B cell (primary cell): ENCODE results near the gene TECPR2. TPM values are rescaled to one million over a fixed set of nuclear protein-coding genes. Genes with fewer than 3 reads are reported as not detected.

Experiments used
- ATAC-seq: fragments of 200-7000 bp; cut with Tn5 transposase; one replicate; pipeline ENCODE4 v1.10.0; 2021; ENCODE audit warnings: low read depth, mild to moderate bottlenecking, moderate number of reproducible peaks, moderate library complexity
- CTCF ChIA-PET: fragments of 350-600 bp; sonication (Branson Sonifier 250); formaldehyde crosslinking; loops from one replicate; lab custom pipeline; 2021; ENCODE audit warnings: antibody characterized with exemption, inconsistent platforms; lab: Charles Lee
- POLR2A ChIA-PET: fragments of 350-600 bp; sonication (Branson Sonifier 250); formaldehyde crosslinking; loops from one replicate; lab custom pipeline; 2021; ENCODE audit warnings: antibody characterized with exemption; lab: Charles Lee
- DNase-seq: peaks from one replicate; pipeline ENCODE4 v3.0.0; 2013
- H2AFZ ChIP-seq: 2 replicates; pipeline ENCODE4 v1.6.1; 2012; ENCODE audit warnings: mild to moderate bottlenecking, low read depth, low read length; ENCODE audit not compliant: insufficient read depth, poor library complexity, severe bottlenecking
- H3K27ac ChIP-seq, 2 donors: 1 replicate in 1 of 2; 2 replicates in 1 of 2; pipeline ENCODE4 v1.5.1; 2012 to 2013; ENCODE audit warnings: low read length in 2 of 2, mild to moderate bottlenecking in 2 of 2, moderate library complexity in 1 of 2
- H3K27me3 ChIP-seq, 4 experiments: fragments of 200-600 bp in 1 of 4; sonication (generic) in 1 of 4; replicated peaks in 1 of 4; 1 replicate in 2 of 4; 2 replicates in 2 of 4; pipeline versions ENCODE4 v1.6.1 to v1.7.0; 2013 to 2016; ENCODE audit warnings: low read length in 3 of 4, mild to moderate bottlenecking in 2 of 4, mixed read lengths in 1 of 4, moderate library complexity in 1 of 4; ENCODE audit not compliant: insufficient read depth in 4 of 4, control insufficient read depth in 3 of 4; ENCODE audit errors: control extremely low read depth in 1 of 4
- H3K36me3 ChIP-seq, 2 experiments: replicated peaks in 1 of 2; 1 replicate in 1 of 2; 2 replicates in 1 of 2; pipeline versions ENCODE4 v1.6.1 to v1.7.1; 2013; ENCODE audit warnings: low read length in 1 of 2; ENCODE audit not compliant: insufficient read depth in 2 of 2, control insufficient read depth in 1 of 2; ENCODE audit errors: control extremely low read depth in 1 of 2, extremely low read depth in 1 of 2
- H3K4me1 ChIP-seq, 2 donors: fragments of 200-600 bp in 1 of 2; sonication (generic) in 1 of 2; 1 replicate in 1 of 2; 2 replicates in 1 of 2; pipeline versions ENCODE4 v1.5.1 to v1.6.1; 2013 to 2017; ENCODE audit warnings: low read length in 2 of 2; ENCODE audit not compliant: control insufficient read depth in 2 of 2, insufficient read depth in 2 of 2
- H3K4me2 ChIP-seq: replicated peaks from 2 replicates; pipeline ENCODE3; 2012; ENCODE audit warnings: mild to moderate bottlenecking, low read depth, low read length; ENCODE audit not compliant: poor library complexity, severe bottlenecking
- H3K4me3 ChIP-seq, 5 experiments: fragments of 200-600 bp in 1 of 5; sonication (generic) in 1 of 5; 1 replicate in 3 of 5; 2 replicates in 2 of 5; pipeline versions ENCODE4 v1.5.1 to v1.7.0; 2011 to 2016; ENCODE audit warnings: low read length in 4 of 5, mild to moderate bottlenecking in 4 of 5, low read depth in 2 of 5, control low read depth in 1 of 5, moderate library complexity in 1 of 5; ENCODE audit not compliant: insufficient read depth in 1 of 5; ENCODE audit errors: control extremely low read depth in 1 of 5, extremely low read depth in 1 of 5
- H3K79me2 ChIP-seq: fragments of 200-600 bp; sonication (generic); one replicate; pipeline ENCODE4 v1.6.0; 2016; ENCODE audit warnings: low read length; ENCODE audit not compliant: control insufficient read depth, insufficient read depth
- H3K9ac ChIP-seq: fragments of 200-600 bp; sonication (generic); 2 replicates; pipeline ENCODE4 v1.6.1; 2017; ENCODE audit warnings: mild to moderate bottlenecking, low read length, moderate library complexity
- H3K9me3 ChIP-seq, 3 donors: one replicate each; pipeline versions ENCODE4 v1.6.1 to v1.7.1; 2013; ENCODE audit warnings: low read length in 2 of 3; ENCODE audit not compliant: control insufficient read depth in 2 of 3, insufficient read depth in 1 of 3; ENCODE audit errors: control extremely low read depth in 1 of 3
- H4K20me1 ChIP-seq: 2 replicates; pipeline ENCODE4 v1.6.0; 2012; ENCODE audit warnings: mild to moderate bottlenecking, low read length; ENCODE audit not compliant: insufficient read depth, control insufficient read depth, poor library complexity, severe bottlenecking
- H3K27ac Mint-ChIP-seq: one replicate; pipeline ENCODE4 v1.8.0; 2021; ENCODE audit warnings: mixed read lengths
- H3K27me3 Mint-ChIP-seq: one replicate; pipeline ENCODE4 v1.8.0; 2021; ENCODE audit warnings: mixed read lengths
- H3K4me1 Mint-ChIP-seq: one replicate; pipeline ENCODE4 v1.8.0; 2021; ENCODE audit warnings: mixed read lengths
- H3K4me3 Mint-ChIP-seq: one replicate; pipeline ENCODE4 v1.8.0; 2021; ENCODE audit warnings: mixed read lengths
- H3K9me3 Mint-ChIP-seq: one replicate; pipeline ENCODE4 v1.8.0; 2022; ENCODE audit warnings: mixed read lengths; ENCODE audit not compliant: insufficient read depth
- CTCF ChIP-seq: fragments of 200-600 bp; IDR thresholded peaks from one replicate; pipeline ENCODE4 v1.8.0; 2022; ENCODE audit warnings: antibody characterized with exemption, mild to moderate bottlenecking
- EZH2 ChIP-seq: IDR thresholded peaks from 2 replicates; pipeline ENCODE4 v1.6.1; 2012; ENCODE audit warnings: borderline replicate concordance, low read depth, mild to moderate bottlenecking, moderate library complexity, low read length; ENCODE audit not compliant: insufficient read depth, poor library complexity, severe bottlenecking
- whole genome bisulfite sequencing: methylation state at CpG from one replicate; pipeline ENCODE4 v1.1.5; 2013; ENCODE audit warnings: missing lambda C conversion rate; ENCODE audit not compliant: insufficient coverage; 5-methylcytosine and 5-hydroxymethylcytosine counted together
- intact Hi-C: fragments of 100-400 bp; cut with micrococcal nuclease; formaldehyde crosslinking; loops from one replicate; pipeline ENCODE4 v1.10.0; 2022
- polyA plus RNA-seq: library from polyadenylated mRNA; depleted of rRNA; stranded (reverse); fragments of >200 nt; gene quantifications from 2 replicates; pipeline ENCODE4 v1.2.3, GENCODE V29; 2012
- total RNA-seq, 2 donors: library from RNA; stranded (reverse); fragments of 120-200 nt in 1 of 2; gene quantifications; 1 replicate in 1 of 2; 2 replicates in 1 of 2; pipeline versions ENCODE4 v1.2.3 to v1.2.4, GENCODE V29; 2013 to 2022

The TECPR2 gene
- total and polyA plus RNA-seq, 2 donors (not counting 1 experiment from before 2014, with no cell fraction given) = 4.7 to 10.8 TPM

DNA sequence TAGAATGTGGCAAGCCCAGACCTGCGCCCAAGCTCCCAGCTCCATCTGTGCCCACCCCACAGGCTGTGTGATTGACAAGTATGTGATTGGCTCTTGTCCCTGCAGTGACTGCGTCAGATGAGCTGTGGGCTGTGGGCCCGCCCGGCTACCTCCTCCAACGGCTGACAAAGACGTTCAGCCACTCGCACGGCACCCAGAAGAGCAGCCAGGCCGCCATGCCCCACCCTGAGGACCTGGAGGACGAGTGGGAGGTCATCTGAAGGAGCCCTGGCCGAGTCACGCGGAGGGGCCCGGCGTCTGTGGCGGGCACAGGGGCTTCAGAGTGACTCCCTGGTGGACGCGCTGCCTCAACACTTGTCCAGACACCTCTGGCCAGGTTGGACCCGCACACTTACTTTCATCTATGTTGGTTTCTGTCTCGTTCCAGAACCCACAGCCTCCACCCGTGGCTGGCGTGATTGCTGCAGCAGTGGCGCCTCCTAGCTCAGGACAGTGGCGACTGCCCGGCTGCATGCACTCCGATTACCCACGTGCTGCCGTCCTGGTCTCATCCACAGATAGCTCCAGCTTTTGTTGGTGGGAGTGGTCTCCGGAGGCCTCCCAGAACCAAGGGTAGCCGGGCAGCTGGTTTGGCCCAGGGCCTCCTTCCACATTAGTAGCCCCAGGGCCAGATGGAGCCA, 135.4 kb downstream of the TECPR2 start:
- Histone ChIP-seq H3K9ac (no peak overlapping the region), H3K36me3 (peaks cover 0 to 4% of the 10 kb centered on the region in 2 experiments), H3K4me3 (no peak overlapping the region), H3K4me1 (no peaks in the 10 kb centered on the region), H3K27me3 (no peaks in the 10 kb centered on the region), H3K79me2 (no peaks in the 10 kb centered on the region), H3K4me2 (no peak overlapping the region), H3K27ac (no peak overlapping the region), H3K9me3 (no peaks in the 10 kb centered on the region), H4K20me1 (no peaks in the 10 kb centered on the region), H2AFZ (no peak overlapping the region)
- Mint-ChIP-seq H3K4me3 (no peak overlapping the region), H3K27me3 (no peaks in the 10 kb centered on the region), H3K9me3 (no peaks in the 10 kb centered on the region), H3K27ac (no peak overlapping the region), H3K4me1 (no peaks in the 10 kb centered on the region)
- POLR2A ChIA-PET = no interaction called here
- TF ChIP-seq EZH2 = no peak
- TF ChIP-seq CTCF = no peak
- intact Hi-C loops = no loop called here
- CTCF ChIA-PET = interaction anchor here (1.0 kb wide), 1 partner anchor 18 kb away, joined by 3 read pairs; no protein-coding TSS in a partner anchor
- 95% methylated on average over 27 of the region's 30 CpGs for WGBS
- DNase-seq = no peak
- ATAC-seq = no peak

DNA sequence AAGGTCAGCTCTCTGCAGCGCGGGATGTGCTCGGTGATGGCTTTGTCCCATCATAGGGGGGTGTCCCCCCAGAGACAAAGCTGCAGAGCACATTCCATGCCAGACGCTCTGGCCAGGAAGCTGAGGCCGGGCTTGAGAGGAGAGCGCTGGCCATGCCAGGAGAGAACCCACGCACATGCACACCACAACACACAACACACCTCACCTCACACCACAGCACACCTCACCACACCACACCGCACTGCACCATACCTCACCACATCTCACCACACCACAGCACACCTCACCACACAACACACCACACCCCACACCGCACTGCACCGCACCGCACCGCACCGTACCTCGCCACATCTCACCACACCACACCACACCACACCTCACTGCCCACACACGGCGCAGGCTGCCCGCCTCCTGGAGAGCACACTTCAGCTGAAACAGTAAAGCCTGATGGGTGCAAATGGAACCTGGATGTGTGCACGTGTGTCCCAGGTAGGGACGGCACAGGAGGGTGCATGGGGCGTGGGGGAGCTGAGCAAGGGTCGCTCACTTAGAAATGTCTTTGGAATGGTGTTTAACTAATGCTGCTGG, 136.0 kb downstream of the TECPR2 start:
- Histone ChIP-seq H4K20me1 (no peaks in the 10 kb centered on the region), H3K36me3 (peaks cover 0 to 4% of the 10 kb centered on the region in 2 experiments), H3K4me2 (no peak overlapping the region), H3K79me2 (no peaks in the 10 kb centered on the region), H3K9me3 (no peaks in the 10 kb centered on the region), H2AFZ (no peak overlapping the region), H3K9ac (no peak overlapping the region), H3K27ac (no peak overlapping the region), H3K27me3 (no peaks in the 10 kb centered on the region), H3K4me1 (no peaks in the 10 kb centered on the region), H3K4me3 (no peak overlapping the region)
- TF ChIP-seq CTCF (no peak), EZH2 (no peak)
- 89% methylated on average over 10 of the region's 21 CpGs for WGBS
- ChIA-PET POLR2A (no interaction called here), CTCF (interaction anchor here (1.0 kb wide), 1 partner anchor 17 kb away, joined by 3 read pairs; no protein-coding TSS in a partner anchor)
- ATAC-seq (no peak), DNase-seq (no peak)
- intact Hi-C loops = no loop called here
- Mint-ChIP-seq H3K27me3 (no peaks in the 10 kb centered on the region), H3K4me3 (no peak overlapping the region), H3K4me1 (no peaks in the 10 kb centered on the region), H3K9me3 (no peaks in the 10 kb centered on the region), H3K27ac (no peak overlapping the region)
